Karpas-422 (cell line): ENCODE data around the gene SASH1. TPM values are rescaled to one million over a fixed set of nuclear protein-coding genes. Genes with fewer than 3 reads are reported as not detected.

Experiments
- DNase-seq: peaks from one replicate; pipeline ENCODE4 v3.0.0-alpha.2; 2015
- H2AFZ ChIP-seq: fragments of 200-600 bp; sonication (generic); 2 replicates; pipeline ENCODE4 v1.6.1; 2014; ENCODE audit warnings: antibody characterized with exemption, low read length, mixed read lengths
- H3K27ac ChIP-seq: fragments of 200-600 bp; sonication (generic); 2 replicates; pipeline ENCODE4 v1.5.1; 2014; ENCODE audit warnings: mild to moderate bottlenecking, low read length, moderate library complexity
- H3K27me3 ChIP-seq: fragments of 200-600 bp; sonication (generic); 2 replicates; pipeline ENCODE4 v1.6.1; 2014; ENCODE audit warnings: low read length, mixed read lengths
- H3K36me3 ChIP-seq: fragments of 200-600 bp; sonication (generic); 2 replicates; pipeline ENCODE4 v1.6.1; 2014; ENCODE audit warnings: low read length, mixed read lengths; ENCODE audit not compliant: insufficient read depth
- H3K4me1 ChIP-seq: fragments of 200-600 bp; sonication (generic); 2 replicates; pipeline ENCODE4 v1.6.1; 2014; ENCODE audit warnings: mild to moderate bottlenecking, low read length, mixed read lengths
- H3K4me2 ChIP-seq: fragments of 200-600 bp; sonication (generic); 2 replicates; pipeline ENCODE4 v1.6.1; 2014; ENCODE audit warnings: low read length, low read depth, mild to moderate bottlenecking; ENCODE audit not compliant: poor library complexity, severe bottlenecking
- H3K4me3 ChIP-seq: fragments of 200-600 bp; sonication (generic); 2 replicates; pipeline ENCODE4 v1.5.1; 2014; ENCODE audit warnings: mild to moderate bottlenecking, antibody characterized with exemption, low read length, mixed read lengths
- H3K79me2 ChIP-seq: fragments of 200-600 bp; sonication (generic); 2 replicates; pipeline ENCODE4 v1.6.1; 2014; ENCODE audit warnings: mild to moderate bottlenecking, low read length, mixed read lengths
- H3K9ac ChIP-seq: fragments of 200-600 bp; sonication (generic); 2 replicates; pipeline ENCODE4 v1.6.0; 2014; ENCODE audit warnings: low read length
- H3K9me2 ChIP-seq: fragments of 200-600 bp; sonication (generic), shearing (Covaris generic); replicated peaks from 2 replicates; pipeline ENCODE4 v1.6.0; 2014; ENCODE audit warnings: mild to moderate bottlenecking, low read length, moderate library complexity; ENCODE audit not compliant: insufficient read depth
- H3K9me3 ChIP-seq: fragments of 300-700, 200-600 bp; sonication (generic); 2 replicates; pipeline ENCODE4 v1.6.1; 2014; ENCODE audit warnings: low read length, mixed read lengths
- H4K20me1 ChIP-seq: fragments of 200-600 bp; sonication (generic); 2 replicates; pipeline ENCODE4 v1.6.1; 2014; ENCODE audit warnings: mild to moderate bottlenecking, antibody characterized with exemption, low read length, low read depth; ENCODE audit not compliant: insufficient read depth
- total RNA-seq: library from RNA; depleted of rRNA; stranded (reverse); fragments of >200 nt; shearing (Covaris generic); gene quantifications from 2 replicates; pipeline ENCODE4 v1.2.3, GENCODE V29; 2014; ENCODE audit warnings: low replicate concordance

The SASH1 gene
- total RNA-seq, 1 experiment from 2014 or later = 0.15 TPM

- Histone ChIP-seq H4K20me1 (no peaks in the 10 kb centered on the region), H3K27ac (no peak overlapping the region), H2AFZ (no peak overlapping the region), H3K79me2 (no peaks in the 10 kb centered on the region), H3K9ac (no peak overlapping the region), H3K4me3 (no peak overlapping the region), H3K4me2 (no peak overlapping the region), H3K4me1 (peaks cover 27% of the 10 kb centered on the region), H3K9me3 (no peaks in the 10 kb centered on the region), H3K9me2 (no peaks in the 10 kb centered on the region), H3K36me3 (no peaks in the 10 kb centered on the region), H3K27me3 (no peaks in the 10 kb centered on the region)
- no peak for DNase-seq
These were observed 170.8 kb downstream of the SASH1 start for GRCh38 chr6:148513145-148514071.

GRCh38 chr6:148514091-148514845, 171.6 kb downstream of the SASH1 start:
- H3K27ac ChIP-seq = no peak overlapping the region
- no peaks in the 10 kb centered on the region for H3K9me3 ChIP-seq
- no peaks in the 10 kb centered on the region for H3K79me2 ChIP-seq
- no peak overlapping the region for H3K9ac ChIP-seq
- no peaks in the 10 kb centered on the region for H3K9me2 ChIP-seq
- H2AFZ ChIP-seq = no peak overlapping the region
- H4K20me1 ChIP-seq = no peaks in the 10 kb centered on the region
- no peak for DNase-seq
- no peaks in the 10 kb centered on the region for H3K27me3 ChIP-seq
- no peak overlapping the region for H3K4me2 ChIP-seq
- H3K4me1 ChIP-seq = peaks cover 30% of the 10 kb centered on the region
- no peaks in the 10 kb centered on the region for H3K36me3 ChIP-seq
- no peak overlapping the region for H3K4me3 ChIP-seq

GRCh38 chr6:148516217-148516616, 173.6 kb downstream of the SASH1 start:
- Histone ChIP-seq H3K27ac (no peak overlapping the region), H3K36me3 (no peaks in the 10 kb centered on the region), H3K9me3 (no peaks in the 10 kb centered on the region), H3K27me3 (no peaks in the 10 kb centered on the region), H3K4me3 (no peak overlapping the region), H3K9ac (no peak overlapping the region), H3K4me1 (peaks cover 39% of the 10 kb centered on the region), H4K20me1 (no peaks in the 10 kb centered on the region), H3K4me2 (no peak overlapping the region), H3K9me2 (no peaks in the 10 kb centered on the region), H2AFZ (no peak overlapping the region), H3K79me2 (no peaks in the 10 kb centered on the region)
- DNase-seq = no peak

- H3K9ac ChIP-seq = no peak overlapping the region
- no peak overlapping the region for H2AFZ ChIP-seq
- H3K9me3 ChIP-seq = no peaks in the 10 kb centered on the region
- DNase-seq = peak; percentile 50
- H3K4me1 ChIP-seq = peaks cover 43% of the 10 kb centered on the region
- H3K27me3 ChIP-seq = no peaks in the 10 kb centered on the region
- no peak overlapping the region for H3K4me2 ChIP-seq
- H3K4me3 ChIP-seq = no peak overlapping the region
- H4K20me1 ChIP-seq = no peaks in the 10 kb centered on the region
- H3K9me2 ChIP-seq = no peaks in the 10 kb centered on the region
- no peak overlapping the region for H3K27ac ChIP-seq
- H3K36me3 ChIP-seq = no peaks in the 10 kb centered on the region
- H3K79me2 ChIP-seq = no peaks in the 10 kb centered on the region
These were observed 174.0 kb downstream of the SASH1 start for GRCh38 chr6:148516617-148517016.

GRCh38 chr6:148517470-148517869, 174.8 kb downstream of the SASH1 start:
- H3K9me2 ChIP-seq = no peaks in the 10 kb centered on the region
- no peaks in the 10 kb centered on the region for H4K20me1 ChIP-seq
- no peaks in the 10 kb centered on the region for H3K27me3 ChIP-seq
- no peak overlapping the region for H3K9ac ChIP-seq
- H3K9me3 ChIP-seq = no peaks in the 10 kb centered on the region
- no peak overlapping the region for H3K4me2 ChIP-seq
- H3K4me1 ChIP-seq = peaks cover 52% of the 10 kb centered on the region
- H3K4me3 ChIP-seq = no peak overlapping the region
- H3K27ac ChIP-seq = no peak overlapping the region
- H3K79me2 ChIP-seq = no peaks in the 10 kb centered on the region
- H2AFZ ChIP-seq = no peak overlapping the region
- DNase-seq = no peak
- no peaks in the 10 kb centered on the region for H3K36me3 ChIP-seq

- H3K9ac ChIP-seq = no peak overlapping the region
- no peaks in the 10 kb centered on the region for H3K9me3 ChIP-seq
- H2AFZ ChIP-seq = no peak overlapping the region
- H4K20me1 ChIP-seq = no peaks in the 10 kb centered on the region
- DNase-seq = no peak
- no peaks in the 10 kb centered on the region for H3K27me3 ChIP-seq
- H3K9me2 ChIP-seq = no peaks in the 10 kb centered on the region
- H3K4me3 ChIP-seq = no peak overlapping the region
- peaks cover 64% of the 10 kb centered on the region for H3K4me1 ChIP-seq
- no peaks in the 10 kb centered on the region for H3K36me3 ChIP-seq
- H3K79me2 ChIP-seq = no peaks in the 10 kb centered on the region
- H3K4me2 ChIP-seq = no peak overlapping the region
- H3K27ac ChIP-seq = 0 out of 2 replicates have a peak overlapping the region, but pooled peaks have one; percentile 89
These were observed 176.0 kb downstream of the SASH1 start for GRCh38 chr6:148518511-148519156.

GRCh38 chr6:148520109-148520841, 177.6 kb downstream of the SASH1 start:
- peak overlapping the region; percentile 94 for H2AFZ ChIP-seq
- H3K4me3 ChIP-seq = peak overlapping the region; percentile 61
- DNase-seq = peak; percentile 96
- H3K9me3 ChIP-seq = no peaks in the 10 kb centered on the region
- peak overlapping the region; percentile 58 for H3K9ac ChIP-seq
- H3K4me1 ChIP-seq = peaks cover 65% of the 10 kb centered on the region
- no peaks in the 10 kb centered on the region for H3K79me2 ChIP-seq
- no peaks in the 10 kb centered on the region for H3K9me2 ChIP-seq
- H3K27me3 ChIP-seq = no peaks in the 10 kb centered on the region
- peak overlapping the region; percentile 89 for H3K27ac ChIP-seq
- H3K4me2 ChIP-seq = peak overlapping the region; percentile 80
- H3K36me3 ChIP-seq = no peaks in the 10 kb centered on the region
- H4K20me1 ChIP-seq = no peaks in the 10 kb centered on the region
